Fibroblast of mammary gland (primary cell): ENCODE data around the gene LIMA1.

Source experiments
- DNase-seq: peaks from one replicate; pipeline ENCODE4 v3.0.0-alpha.2; 2010; ENCODE audit warnings: low read depth
- H3K4me3 ChIP-seq: 2 replicates; pipeline ENCODE4 v1.5.1; 2011; ENCODE audit warnings: low read depth, mild to moderate bottlenecking, low read length, moderate library complexity; ENCODE audit not compliant: control insufficient read depth
- TF ChIP-seq, protein P1 (sequence below): conservative IDR thresholded peaks from 2 replicates; pipeline ENCODE4 v1.5.1; 2011; ENCODE audit warnings: low read depth, low read length, inconsistent platforms; ENCODE audit not compliant: control insufficient read depth, insufficient read depth

The LIMA1 gene

GRCh38 chr12:50268482-50268881 lies 14.8 kb downstream of the LIMA1 start:
- TF ChIP-seq, protein P1, sequence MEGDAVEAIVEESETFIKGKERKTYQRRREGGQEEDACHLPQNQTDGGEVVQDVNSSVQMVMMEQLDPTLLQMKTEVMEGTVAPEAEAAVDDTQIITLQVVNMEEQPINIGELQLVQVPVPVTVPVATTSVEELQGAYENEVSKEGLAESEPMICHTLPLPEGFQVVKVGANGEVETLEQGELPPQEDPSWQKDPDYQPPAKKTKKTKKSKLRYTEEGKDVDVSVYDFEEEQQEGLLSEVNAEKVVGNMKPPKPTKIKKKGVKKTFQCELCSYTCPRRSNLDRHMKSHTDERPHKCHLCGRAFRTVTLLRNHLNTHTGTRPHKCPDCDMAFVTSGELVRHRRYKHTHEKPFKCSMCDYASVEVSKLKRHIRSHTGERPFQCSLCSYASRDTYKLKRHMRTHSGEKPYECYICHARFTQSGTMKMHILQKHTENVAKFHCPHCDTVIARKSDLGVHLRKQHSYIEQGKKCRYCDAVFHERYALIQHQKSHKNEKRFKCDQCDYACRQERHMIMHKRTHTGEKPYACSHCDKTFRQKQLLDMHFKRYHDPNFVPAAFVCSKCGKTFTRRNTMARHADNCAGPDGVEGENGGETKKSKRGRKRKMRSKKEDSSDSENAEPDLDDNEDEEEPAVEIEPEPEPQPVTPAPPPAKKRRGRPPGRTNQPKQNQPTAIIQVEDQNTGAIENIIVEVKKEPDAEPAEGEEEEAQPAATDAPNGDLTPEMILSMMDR = no peak
- no peak overlapping the region for H3K4me3 ChIP-seq
- no peak for DNase-seq

DNA sequence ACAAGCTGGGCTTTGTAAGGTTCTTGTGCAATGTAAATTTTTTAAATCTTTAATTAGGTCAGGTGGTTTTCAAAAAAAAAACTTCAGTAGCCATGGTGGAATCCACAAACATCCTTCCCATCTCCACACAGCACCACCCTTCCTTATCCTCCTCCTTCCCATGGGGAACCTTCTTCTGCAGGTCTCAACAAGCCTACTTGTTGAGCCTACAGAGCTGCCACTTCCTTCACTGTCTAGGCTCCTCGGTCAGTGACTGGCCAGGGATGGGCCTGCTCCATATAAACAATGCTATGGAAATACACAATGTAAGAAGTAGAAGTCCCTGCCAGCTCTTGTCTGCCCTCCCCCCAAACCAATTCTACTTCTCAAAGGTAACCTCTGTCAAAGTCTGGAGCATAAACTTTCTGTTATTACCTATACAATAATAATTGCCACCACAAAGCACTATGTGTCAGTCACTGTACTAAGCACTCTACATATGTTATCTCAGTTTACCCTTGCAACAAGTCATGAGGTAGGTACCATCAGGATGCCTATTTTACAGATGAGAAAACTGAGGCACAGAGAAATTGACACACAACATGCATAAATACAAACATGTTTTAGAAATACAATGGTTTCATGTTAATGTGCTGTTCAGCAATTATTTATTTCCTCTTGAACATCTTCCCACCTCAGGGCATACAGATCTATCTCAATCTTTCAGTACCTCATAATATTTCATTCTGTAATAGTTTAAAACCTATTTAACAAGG lies 17.4 kb downstream of the LIMA1 start:
- TF ChIP-seq, protein P1 = no peak
- DNase-seq = no peak
- no peak overlapping the region for H3K4me3 ChIP-seq

GRCh38 chr12:50263832-50264231 lies 19.5 kb downstream of the LIMA1 start:
- no peak for DNase-seq
- TF ChIP-seq, protein P1 = no peak
- H3K4me3 ChIP-seq = no peak overlapping the region

- TF ChIP-seq, protein P1 = peak; percentile 19
- H3K4me3 ChIP-seq = no peak overlapping the region
- peak; percentile 55 for DNase-seq
Observed at GRCh38 chr12:50261654-50262053, 21.7 kb downstream of the LIMA1 start.

- DNase-seq = no peak
- no peak overlapping the region for H3K4me3 ChIP-seq
- TF ChIP-seq, protein P1 = no peak
Observed at GRCh38 chr12:50258167-50258551, 25.2 kb downstream of the LIMA1 start.

- peak; percentile 75 for DNase-seq
- TF ChIP-seq, protein P1 = no peak
Observed at GRCh38 chr12:50257236-50258166, 25.8 kb downstream of the LIMA1 start.

More at GRCh38 chr12:50257236-50258166, 25.8 kb downstream of the LIMA1 start:
- no peak overlapping the region for H3K4me3 ChIP-seq
